GM21619 (cell line): ENCODE measurements around the gene NEU4.
"Not testable (repeated sequence)": the region's sequence is repeated elsewhere in the genome, so short reads cannot be mapped to it uniquely, and the experiment has no call there.

ENCODE experiments used
- ATAC-seq: cut with Tn5 transposase; IDR thresholded peaks from one replicate; pipeline ENCODE4 v1.9.1; 2021; ENCODE audit not compliant: unreplicated experiment

NEU4 gene

GRCh38 chr2:241798631-241799521 is 10.1 kb upstream of the NEU4 start:
- ATAC-seq: no peak

- no peak for ATAC-seq
These were observed 9.3 kb upstream of the NEU4 start for GRCh38 chr2:241799522-241800197.

DNA sequence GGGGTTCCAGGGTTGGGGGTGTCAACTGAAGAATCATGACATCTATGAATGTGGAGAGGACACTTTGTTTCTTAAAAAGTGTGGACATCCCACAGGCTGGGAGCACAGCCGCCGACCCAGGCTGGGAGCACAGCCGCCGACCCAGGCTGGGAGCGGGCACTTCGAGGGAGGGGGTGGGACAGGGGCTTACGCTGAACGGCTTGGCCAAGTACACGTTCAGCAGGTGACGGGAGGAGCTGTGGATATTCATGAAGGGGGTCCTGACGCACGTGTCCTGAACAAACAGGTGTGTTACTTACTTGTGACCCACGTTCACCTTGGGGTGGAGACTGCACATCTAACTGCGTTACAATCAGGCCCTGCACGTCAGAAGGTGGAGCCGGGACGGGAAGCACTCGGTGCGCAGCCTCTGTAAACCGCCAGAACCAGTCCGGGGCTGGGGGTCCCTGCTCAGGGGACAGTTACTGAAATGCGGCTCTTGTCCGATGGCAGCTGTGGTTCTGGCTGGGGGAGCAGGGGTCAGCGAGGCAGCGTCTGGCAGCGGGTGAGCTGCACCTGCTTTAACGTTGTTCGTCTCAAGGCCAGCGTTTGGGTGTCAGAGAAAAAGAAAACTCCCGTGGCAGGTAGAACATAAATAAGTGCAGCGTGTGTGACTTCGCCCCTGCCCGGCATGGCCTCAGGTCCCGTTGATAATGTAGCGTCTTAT is 8.6 kb upstream of the NEU4 start:
- not testable (repeated sequence) for ATAC-seq

GRCh38 chr2:241801611-241802420 is 7.2 kb upstream of the NEU4 start:
- no peak for ATAC-seq

DNA sequence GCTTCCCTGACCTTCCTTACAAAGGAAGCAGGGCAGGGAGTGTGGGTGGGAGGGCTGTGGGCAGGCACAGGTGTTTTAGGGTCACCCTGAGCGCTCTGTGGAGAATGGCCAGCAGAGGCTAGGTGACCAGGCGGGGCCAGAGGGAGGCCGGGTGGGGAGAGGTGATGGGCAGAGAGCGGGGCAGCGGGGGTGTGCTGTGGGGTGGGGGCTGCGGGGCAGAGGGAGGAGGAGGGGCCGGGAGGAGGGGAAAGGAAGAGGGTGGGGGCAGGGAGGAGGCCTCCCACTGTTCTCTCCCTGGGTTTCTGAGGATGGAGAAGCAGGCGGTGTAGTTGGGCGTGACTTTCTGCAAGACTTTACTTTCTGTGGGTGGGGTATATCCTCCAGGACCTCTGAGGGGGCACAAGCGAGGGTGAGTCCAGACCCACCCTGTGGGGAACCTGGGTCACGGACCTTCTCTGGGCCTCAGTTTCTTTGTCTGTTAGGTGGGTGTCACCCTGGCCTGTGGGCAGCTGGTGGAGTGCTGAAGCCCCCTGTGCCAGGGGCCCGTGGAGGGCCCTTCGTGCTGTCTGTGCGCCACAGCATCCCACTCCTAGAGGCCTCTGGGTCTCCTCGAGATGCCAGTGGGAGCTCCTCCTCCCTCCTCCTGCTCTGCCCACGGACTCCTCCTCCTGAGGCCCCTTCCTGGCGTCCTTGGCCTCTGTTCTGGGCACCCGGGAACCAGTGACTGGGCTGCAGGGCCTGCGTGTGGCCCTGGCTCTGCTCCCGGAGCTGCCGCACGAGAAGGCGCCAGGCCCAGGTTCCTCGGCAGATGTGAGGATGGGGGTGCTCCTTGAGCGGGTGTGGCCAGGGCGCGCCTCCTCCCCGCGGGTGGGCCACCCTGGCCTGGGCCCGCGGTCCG is 6.3 kb upstream of the NEU4 start:
- no peak for ATAC-seq

- ATAC-seq: no peak
These were observed 5.3 kb upstream of the NEU4 start for GRCh38 chr2:241803387-241804325.

GRCh38 chr2:241804326-241805229 is 4.4 kb upstream of the NEU4 start:
- no peak for ATAC-seq

DNA sequence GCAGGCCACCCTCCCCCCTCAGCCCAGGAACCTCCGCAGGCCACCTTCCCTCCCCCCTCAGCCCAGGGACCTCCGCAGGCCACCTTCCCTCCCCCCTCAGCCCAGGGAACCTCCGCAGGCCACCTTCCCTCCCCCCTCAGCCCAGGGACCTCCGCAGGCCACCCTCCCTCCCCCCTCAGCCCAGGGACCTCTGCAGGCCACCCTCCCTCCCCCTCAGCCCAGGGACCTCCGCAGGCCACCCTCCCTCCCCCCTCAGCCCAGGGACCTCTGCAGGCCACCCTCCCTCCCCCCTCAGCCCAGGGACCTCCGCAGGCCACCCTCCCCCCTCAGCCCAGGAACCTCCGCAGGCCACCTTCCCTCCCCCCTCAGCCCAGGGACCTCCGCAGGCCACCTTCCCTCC is 2.8 kb upstream of the NEU4 start:
- not testable (repeated sequence) for ATAC-seq

GRCh38 chr2:241808051-241808720 is 807 bp upstream of the NEU4 start:
- ATAC-seq: no peak

DNA sequence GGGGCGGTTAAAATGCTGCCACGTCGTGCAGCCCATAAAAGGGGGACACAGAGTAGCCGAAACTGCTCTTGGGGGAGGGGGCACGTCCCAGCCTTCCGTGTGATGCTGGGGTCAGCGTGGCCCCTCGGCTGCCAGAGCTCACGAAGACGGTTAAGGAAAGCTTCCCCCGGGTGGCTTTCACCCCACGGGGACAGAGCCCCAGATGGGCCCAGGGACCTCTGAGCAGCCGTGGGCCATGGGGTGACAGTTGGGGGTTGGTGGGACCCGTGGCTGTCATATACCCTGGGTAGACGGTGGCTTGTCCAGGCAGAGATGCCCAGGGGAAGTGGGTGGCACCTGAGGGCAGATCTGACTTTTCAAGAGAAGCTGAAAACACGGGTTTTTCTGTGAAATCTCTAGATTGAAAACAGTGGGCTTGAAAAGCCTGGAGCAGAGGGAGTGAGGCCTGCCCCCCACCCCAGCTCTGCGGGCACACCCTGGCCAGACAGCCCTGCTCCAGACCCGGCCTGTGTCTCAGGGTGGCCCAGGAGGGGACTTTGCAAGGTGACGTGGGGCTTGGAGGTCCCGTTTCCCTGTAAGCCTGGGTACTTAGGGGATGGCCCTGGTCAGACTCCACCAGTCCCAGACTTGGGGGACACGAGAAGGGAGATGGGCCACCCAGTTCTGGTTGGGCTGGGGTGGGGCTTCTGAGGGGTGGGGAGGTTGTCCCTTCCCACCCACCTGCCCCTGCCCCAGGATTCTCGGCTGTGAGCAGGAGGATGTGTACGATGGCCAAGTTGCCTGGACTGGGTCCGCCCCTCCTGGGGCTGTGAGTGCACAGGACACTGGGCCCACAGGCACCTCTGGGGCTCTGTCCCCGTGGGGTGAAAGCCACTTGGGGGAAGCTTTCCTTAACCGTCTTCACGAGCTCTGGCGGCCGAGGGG is 652 bp downstream of the NEU4 start:
- no peak for ATAC-seq

DNA sequence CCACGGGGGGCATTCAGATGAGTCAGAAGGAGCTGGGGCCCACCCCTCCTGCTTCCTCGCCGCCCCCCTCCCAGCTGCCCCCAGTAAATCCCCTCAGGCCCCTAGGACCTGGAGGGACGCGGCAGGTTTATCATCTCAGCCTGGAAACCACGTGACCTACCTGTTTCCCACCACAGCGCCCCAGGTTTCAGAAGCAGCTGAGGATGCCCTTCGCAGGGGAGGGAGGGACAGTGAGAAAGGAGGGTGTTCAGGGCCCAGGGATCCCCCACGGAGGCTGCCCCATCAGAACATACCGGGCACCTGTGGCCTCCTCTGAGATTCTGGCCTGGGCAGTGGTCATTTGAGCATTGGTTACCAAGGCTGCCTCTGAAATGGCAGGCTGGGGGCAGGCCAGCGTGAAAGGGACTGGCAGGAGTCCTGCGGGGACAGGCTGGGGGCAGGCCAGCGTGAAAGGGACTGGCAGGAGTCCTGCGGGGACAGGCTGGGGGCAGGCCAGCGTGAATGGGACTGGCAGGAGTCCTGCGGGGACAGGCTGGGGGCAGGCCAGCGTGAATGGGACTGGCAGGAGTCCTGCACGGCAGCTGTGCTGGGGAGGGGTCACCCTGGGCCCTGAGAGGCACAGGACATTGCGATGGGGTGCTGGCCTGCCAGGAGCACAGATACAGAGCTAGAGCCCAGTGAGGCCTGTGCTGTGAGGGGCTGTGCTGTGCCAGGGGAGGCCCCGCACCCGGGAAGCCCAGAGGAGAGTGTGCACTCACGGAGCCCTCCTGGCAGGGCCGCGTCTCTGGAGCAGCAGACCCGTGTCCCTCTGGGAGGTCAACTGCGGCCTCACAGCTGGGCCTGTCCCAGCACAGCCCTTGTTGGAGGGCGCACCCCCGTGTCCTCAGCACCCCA is 1.6 kb downstream of the NEU4 start:
- ATAC-seq: no peak

DNA sequence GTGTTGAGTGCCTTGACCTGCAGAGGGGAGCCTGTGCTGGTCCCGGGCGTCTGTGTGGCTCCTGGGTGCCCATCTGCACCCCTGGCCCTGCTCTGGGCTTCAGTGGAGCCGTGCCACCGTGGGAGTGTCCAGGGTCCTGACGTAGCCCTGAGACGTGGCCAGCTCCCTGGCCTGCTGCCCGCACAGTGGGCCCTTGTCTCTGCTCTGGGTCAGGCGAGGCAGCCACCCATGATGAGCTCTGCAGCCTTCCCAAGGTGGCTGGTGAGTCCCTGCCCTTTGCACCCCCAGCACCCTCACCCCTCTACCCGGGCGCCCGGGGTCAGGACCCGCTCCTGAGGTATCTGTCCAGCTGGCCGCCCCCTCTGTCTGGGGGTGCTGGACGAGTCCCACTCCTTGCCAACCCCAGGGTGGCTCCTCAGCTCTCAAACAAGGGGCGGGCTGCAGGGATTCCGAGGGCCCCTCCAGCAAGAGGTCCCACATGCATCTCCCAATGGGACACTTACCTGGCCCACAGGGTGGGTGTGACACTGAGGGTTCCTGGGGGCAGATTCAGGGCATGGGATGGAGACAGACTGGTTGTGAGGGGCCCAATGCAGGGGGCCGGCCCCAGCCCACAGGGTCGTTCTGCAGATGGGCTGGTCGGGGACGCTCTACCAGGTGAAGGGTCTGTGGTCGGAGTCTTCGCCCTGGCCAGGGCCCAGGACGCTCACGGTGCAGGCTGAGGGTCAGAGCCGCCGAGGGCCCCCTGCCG is 2.4 kb downstream of the NEU4 start:
- ATAC-seq: no peak

- ATAC-seq: no peak
These were observed 3.1 kb downstream of the NEU4 start for GRCh38 chr2:241811952-241812729.
